ENCODE data around the gene PBRM1.

GRCh38 chr3:52600258-52600657 lies 85.5 kb downstream of the PBRM1 start:
- TF ChIP-seq CTCF (IDR thresholded peaks at IDR 0.05; ENCODE audit: low read length) (no peak), EZH2 (optimal IDR thresholded peaks at IDR 0.05; ENCODE audit: low read depth, low read length) (no peak)
